ENCODE measurements around the gene ANKRD12.

DNA sequence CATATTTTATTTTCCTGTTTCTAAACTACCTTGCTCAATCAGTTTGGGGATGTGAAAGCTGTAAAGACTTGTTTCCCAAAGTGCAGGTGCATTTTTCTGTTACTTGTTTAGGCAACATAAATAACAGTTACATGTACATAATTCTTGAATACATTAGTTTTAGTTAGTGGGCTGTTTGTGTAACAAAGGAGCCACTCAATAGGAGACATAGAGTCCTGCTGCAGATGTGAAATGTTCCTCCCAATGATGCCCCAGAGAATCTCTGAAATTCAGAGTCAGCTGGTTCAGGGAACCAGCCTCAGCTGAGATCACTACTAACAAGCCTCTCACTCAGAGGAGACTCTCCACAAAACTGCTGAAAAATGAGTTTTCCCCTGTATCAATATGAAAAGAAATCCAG is 106.4 kb downstream of the ANKRD12 start:
- TF ChIP-seq EP300 (IDR thresholded peaks at IDR 0.05) (no peak), POLR2A (IDR thresholded peaks at IDR 0.05) (no peak)
- TF ChIP-seq, protein P1, sequence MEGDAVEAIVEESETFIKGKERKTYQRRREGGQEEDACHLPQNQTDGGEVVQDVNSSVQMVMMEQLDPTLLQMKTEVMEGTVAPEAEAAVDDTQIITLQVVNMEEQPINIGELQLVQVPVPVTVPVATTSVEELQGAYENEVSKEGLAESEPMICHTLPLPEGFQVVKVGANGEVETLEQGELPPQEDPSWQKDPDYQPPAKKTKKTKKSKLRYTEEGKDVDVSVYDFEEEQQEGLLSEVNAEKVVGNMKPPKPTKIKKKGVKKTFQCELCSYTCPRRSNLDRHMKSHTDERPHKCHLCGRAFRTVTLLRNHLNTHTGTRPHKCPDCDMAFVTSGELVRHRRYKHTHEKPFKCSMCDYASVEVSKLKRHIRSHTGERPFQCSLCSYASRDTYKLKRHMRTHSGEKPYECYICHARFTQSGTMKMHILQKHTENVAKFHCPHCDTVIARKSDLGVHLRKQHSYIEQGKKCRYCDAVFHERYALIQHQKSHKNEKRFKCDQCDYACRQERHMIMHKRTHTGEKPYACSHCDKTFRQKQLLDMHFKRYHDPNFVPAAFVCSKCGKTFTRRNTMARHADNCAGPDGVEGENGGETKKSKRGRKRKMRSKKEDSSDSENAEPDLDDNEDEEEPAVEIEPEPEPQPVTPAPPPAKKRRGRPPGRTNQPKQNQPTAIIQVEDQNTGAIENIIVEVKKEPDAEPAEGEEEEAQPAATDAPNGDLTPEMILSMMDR (IDR thresholded peaks at IDR 0.05) = no peak

Measured in sigmoid colon (tissue), 4 donors.